ENCODE results near the gene SYT17.

DNA sequence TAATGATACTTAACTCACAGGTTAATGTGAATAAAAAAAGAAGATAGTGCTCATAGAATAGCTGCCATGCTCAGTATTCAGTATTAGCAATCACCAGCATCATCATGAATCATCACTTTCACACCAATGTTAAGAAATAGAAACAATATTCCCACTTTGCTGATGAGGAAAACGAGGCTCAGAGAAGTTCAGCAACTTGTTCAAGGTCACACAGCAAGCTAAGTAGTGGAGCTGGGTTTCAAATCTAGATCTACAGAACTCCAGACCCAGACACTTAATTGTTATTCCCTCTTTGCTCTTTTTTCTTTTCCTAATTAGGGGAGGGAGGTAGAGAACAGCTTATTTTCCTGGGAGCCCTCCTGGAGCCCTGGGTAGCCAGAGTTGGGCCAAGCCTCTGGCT lies 140.4 kb downstream of the SYT17 start:
- TF ChIP-seq, protein P1, sequence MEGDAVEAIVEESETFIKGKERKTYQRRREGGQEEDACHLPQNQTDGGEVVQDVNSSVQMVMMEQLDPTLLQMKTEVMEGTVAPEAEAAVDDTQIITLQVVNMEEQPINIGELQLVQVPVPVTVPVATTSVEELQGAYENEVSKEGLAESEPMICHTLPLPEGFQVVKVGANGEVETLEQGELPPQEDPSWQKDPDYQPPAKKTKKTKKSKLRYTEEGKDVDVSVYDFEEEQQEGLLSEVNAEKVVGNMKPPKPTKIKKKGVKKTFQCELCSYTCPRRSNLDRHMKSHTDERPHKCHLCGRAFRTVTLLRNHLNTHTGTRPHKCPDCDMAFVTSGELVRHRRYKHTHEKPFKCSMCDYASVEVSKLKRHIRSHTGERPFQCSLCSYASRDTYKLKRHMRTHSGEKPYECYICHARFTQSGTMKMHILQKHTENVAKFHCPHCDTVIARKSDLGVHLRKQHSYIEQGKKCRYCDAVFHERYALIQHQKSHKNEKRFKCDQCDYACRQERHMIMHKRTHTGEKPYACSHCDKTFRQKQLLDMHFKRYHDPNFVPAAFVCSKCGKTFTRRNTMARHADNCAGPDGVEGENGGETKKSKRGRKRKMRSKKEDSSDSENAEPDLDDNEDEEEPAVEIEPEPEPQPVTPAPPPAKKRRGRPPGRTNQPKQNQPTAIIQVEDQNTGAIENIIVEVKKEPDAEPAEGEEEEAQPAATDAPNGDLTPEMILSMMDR (IDR thresholded peaks at IDR 0.05; ENCODE audit: low read depth, low read length), result no peak
- TF ChIP-seq EZH2phosphoT487 (IDR thresholded peaks at IDR 0.05; ENCODE audit: low read depth), result no peak

Data from OCI-LY3 (cell line).